GM12878 (cell line): ENCODE results near the gene DELE1. TPM values are rescaled to one million over a fixed set of nuclear protein-coding genes. Genes with fewer than 3 reads are reported as not detected.

Experiments
- ATAC-seq: fragments of 200-7000 bp; cut with Tn5 transposase; 3 replicates; pipeline ENCODE4 v1.9.1; 2020; ENCODE audit warnings: mild to moderate bottlenecking, moderate library complexity
- BruUV-seq: library from RNA; stranded (reverse); fragments of 400-500 nt; replicated peaks from 2 replicates; lab custom pipeline; 2021; lab: Mats Ljungman, UMichigan
- CTCF ChIA-PET: fragments of 300-600 bp; sonication (Branson Sonifier 250); formaldehyde crosslinking; extraction: SDS; loops from one replicate; lab custom pipeline; 2021; ENCODE audit warnings: inconsistent platforms; lab: Yijun Ruan, JAX
- POLR2A ChIA-PET: fragments of 350-600 bp; formaldehyde crosslinking; extraction: SDS; loops from one replicate; lab custom pipeline; 2021; ENCODE audit warnings: inconsistent platforms; lab: Charles Lee
- RAD21 ChIA-PET: fragments of 300-600 bp; sonication (Branson Sonifier 250); formaldehyde crosslinking; loops from one replicate; lab custom pipeline; 2023; ENCODE audit warnings: antibody characterized with exemption; ENCODE audit not compliant: unreplicated experiment; lab: Charles Lee
- SMC1A ChIA-PET: fragments of 300-600 bp; sonication (Branson Sonifier 250); formaldehyde crosslinking; loops from one replicate; lab custom pipeline; 2023; ENCODE audit not compliant: unreplicated experiment, uncharacterized antibody; lab: Charles Lee
- DNase-seq: peaks from one replicate; pipeline ENCODE4 v3.0.0-alpha.2; 2011; ENCODE audit warnings: low read depth, low spot score
- FAIRE-seq: peaks from 3 replicates; lab custom pipeline; 2011; peaks lifted over from hg19 to GRCh38; lab: Jason Lieb, UNC
- H2AFZ ChIP-seq: 2 replicates; pipeline ENCODE4 v1.6.0; 2011; ENCODE audit warnings: low read depth, low read length, control low read depth; ENCODE audit not compliant: control insufficient read depth
- H3K27ac ChIP-seq: 2 replicates; pipeline ENCODE4 v1.5.1; 2011; ENCODE audit warnings: control low read depth; ENCODE audit not compliant: control insufficient read depth, insufficient read depth
- H3K27me3 ChIP-seq, 2 experiments: replicated peaks in 1 of 2; 2 replicates each; pipeline versions ENCODE4 v1.6.0 to v1.6.1; 2011; ENCODE audit warnings: low read length in 1 of 2; ENCODE audit not compliant: control insufficient read depth in 2 of 2, insufficient read depth in 2 of 2
- H3K36me3 ChIP-seq, 2 experiments: 2 replicates each; pipeline ENCODE4 v1.5.1; 2011; ENCODE audit warnings: low read length in 1 of 2; ENCODE audit not compliant: control insufficient read depth in 2 of 2, insufficient read depth in 2 of 2
- H3K4me1 ChIP-seq: 2 replicates; pipeline ENCODE4 v1.6.1; 2011; ENCODE audit warnings: mild to moderate bottlenecking, low read length, moderate library complexity, mixed read lengths; ENCODE audit not compliant: control insufficient read depth, insufficient read depth
- H3K4me2 ChIP-seq: 2 replicates; pipeline ENCODE4 v1.6.0; 2011; ENCODE audit warnings: control low read depth; ENCODE audit not compliant: control insufficient read depth, insufficient read depth
- H3K4me3 ChIP-seq: fragments of 200-600 bp; sonication (generic); 2 replicates; pipeline ENCODE4 v1.5.1; 2016
- H3K79me2 ChIP-seq: 2 replicates; pipeline ENCODE4 v1.6.0; 2011; ENCODE audit warnings: low read length; ENCODE audit not compliant: control insufficient read depth, insufficient read depth
- H3K9ac ChIP-seq: 2 replicates; pipeline ENCODE4 v1.8.0; 2011; ENCODE audit warnings: low read length, control low read depth, mixed read lengths; ENCODE audit not compliant: control insufficient read depth, insufficient read depth
- H3K9me3 ChIP-seq: replicated peaks from 3 replicates; pipeline ENCODE4 v1.5.1; 2011; ENCODE audit warnings: mild to moderate bottlenecking, low read length; ENCODE audit not compliant: control insufficient read depth, insufficient read depth
- H4K20me1 ChIP-seq: 2 replicates; pipeline ENCODE4 v1.6.0; 2011; ENCODE audit not compliant: control insufficient read depth, insufficient read depth
- CREB1 ChIP-seq: IDR thresholded peaks from 2 replicates; pipeline ENCODE4 v1.6.1; 2012; ENCODE audit warnings: low read depth, mild to moderate bottlenecking, inconsistent platforms
- GATAD2B ChIP-seq: fragments of 450-650 bp; conservative IDR thresholded peaks from 2 replicates; pipeline ENCODE4 v1.6.1; 2017; ENCODE audit warnings: low read depth, mild to moderate bottlenecking, moderate library complexity
- HCFC1 ChIP-seq: fragments of 150-350 bp; IDR thresholded peaks from 2 replicates; pipeline ENCODE4 v1.6.1; 2014; ENCODE audit warnings: low read length
- KDM1A ChIP-seq: fragments of 200-600 bp; sonication (generic); IDR thresholded peaks from 2 replicates; pipeline ENCODE4 v1.6.1; 2016; ENCODE audit warnings: borderline replicate concordance
- MEF2A ChIP-seq: IDR thresholded peaks from 2 replicates; pipeline ENCODE4 v1.6.1; 2011; ENCODE audit warnings: low read depth, mild to moderate bottlenecking, low read length, moderate library complexity; ENCODE audit not compliant: insufficient read depth
- POLR2A ChIP-seq: IDR thresholded peaks from 2 replicates; pipeline ENCODE4 v1.6.1; 2011; ENCODE audit warnings: low read depth, mild to moderate bottlenecking, low read length
- POLR2AphosphoS5 ChIP-seq: IDR thresholded peaks from 2 replicates; pipeline ENCODE4 v1.6.1; 2011; ENCODE audit warnings: mild to moderate bottlenecking, low read length, inconsistent platforms
- RELB ChIP-seq: fragments of 450-650 bp; IDR thresholded peaks from 2 replicates; pipeline ENCODE4 v1.6.1; 2017; ENCODE audit warnings: low read depth, mild to moderate bottlenecking, moderate library complexity
- REST ChIP-seq: IDR thresholded peaks from 2 replicates; pipeline ENCODE4 v1.6.1; 2012; ENCODE audit warnings: mild to moderate bottlenecking, low read depth, low read length
- SP1 ChIP-seq: IDR thresholded peaks from one replicate; pipeline ENCODE4 v1.6.1; 2011; ENCODE audit warnings: low read depth, low read length
- ZNF592 ChIP-seq: fragments of 450-650 bp; IDR thresholded peaks from 2 replicates; pipeline ENCODE4 v1.6.1; 2017; ENCODE audit warnings: mild to moderate bottlenecking, moderate library complexity
- WGBS: methylation state at CpG from one replicate; pipeline ENCODE4 v1.1.6; 2016; ENCODE audit warnings: low lambda C conversion rate; ENCODE audit not compliant: insufficient replicate concordance, insufficient coverage; ENCODE audit errors: missing lambda C conversion rate; 5-methylcytosine and 5-hydroxymethylcytosine counted together
- in situ Hi-C: fragments of 300-500 bp; cut with MboI; formaldehyde crosslinking; loops from 9 replicates; pipeline ENCODE4 v1.14.3; 2018; ENCODE audit warnings: mixed read lengths
- intact Hi-C: fragments of 100-400 bp; cut with micrococcal nuclease; formaldehyde crosslinking; loops from one replicate; pipeline ENCODE4 v1.14.2; 2022; ENCODE audit not compliant: unreplicated experiment
- polyA plus RNA-seq, 11 experiments: library from polyadenylated mRNA; depleted of rRNA in 4 of 11; unstranded in 6 of 11; stranded (reverse) in 5 of 11; fragments of >200 nt; fragmentation: Nextera tagmentation in 4 of 11; fragmentation: Illumina TruSeq in 1 of 11; extraction: Ambion mirVana in 4 of 11; extraction: Trizol in 1 of 11; gene quantifications; 1 replicate in 1 of 11; 2 replicates in 10 of 11; pipeline versions ENCODE4 v1.2.1 to v1.2.3, GENCODE V29; 2011 to 2016; ENCODE audit warnings: inconsistent platforms in 2 of 11, missing spikeins in 2 of 11, low read depth in 1 of 11
- total RNA-seq, 4 experiments: library from RNA; depleted of rRNA in 3 of 4; stranded (reverse); fragments of >200 nt in 3 of 4; fragmentation: Illumina TruSeq in 1 of 4; extraction: Trizol in 1 of 4; gene quantifications; 2 replicates each; pipeline versions ENCODE4 v1.2.1 to v1.2.3, GENCODE V29; 2013 to 2021

DELE1 gene
- total and polyA plus RNA-seq, 10 of the 15 experiments (the other 5 are each of a cell fraction or from before 2014, with no cell fraction given): 18.9 to 71.4 (median 47.6) TPM

- TF ChIP-seq ZNF592 (no peak), CREB1 (no peak), POLR2AphosphoS5 (no peak), HCFC1 (no peak)
Measured at GRCh38 chr5:141986072-141986471, 62.4 kb downstream of the DELE1 start (continued).

- Histone ChIP-seq H2AFZ (no peak overlapping the region), H3K27ac (no peak overlapping the region), H3K36me3 (peaks cover 0 to 6% of the 10 kb centered on the region in 2 experiments; a peak in 2 of 4 replicates), H3K9ac (no peak overlapping the region), H3K79me2 (no peaks in the 10 kb centered on the region), H3K4me3 (no peak overlapping the region), H3K4me1 (no peaks in the 10 kb centered on the region), H3K9me3 (no peaks in the 10 kb centered on the region), H4K20me1 (no peaks in the 10 kb centered on the region), H3K27me3 (no peaks in the 10 kb centered on the region), H3K4me2 (no peak overlapping the region)
- intact Hi-C loops: no loop called here
- FAIRE-seq: no peak
- WGBS: 0% methylated on average over 1 of the region's 1 CpG
- DNase-seq: no peak
- ChIA-PET POLR2A (interaction anchor here (1.9 kb wide), 1 partner anchor 21 kb away, joined by 7 read pairs; the partner anchor contains the start of gene RNF14), RAD21 (interaction anchor here (0.5 to 3.7 kb wide), 10 partner anchors 10 to 325 kb away, joined by 3 to 25 read pairs (median 6); partner anchors contain the start of gene RNF14), CTCF (interaction anchor here (0.6 to 9.5 kb wide), 17 partner anchors 11 to 723 kb away, joined by 3 to 120 read pairs (median 4); partner anchors contain the start of genes DELE1, GNPDA1 and RNF14), SMC1A (interaction anchor here (0.6 to 7.0 kb wide), 13 partner anchors 13 to 884 kb away, joined by 3 to 67 read pairs (median 5); partner anchors contain the start of genes GNPDA1 and RNF14)
- no TSS peak for BruUV-seq
- in situ Hi-C loops: loop anchor here (5.0 kb wide), 1 partner anchor 153 kb away; no protein-coding TSS in a partner anchor
- ATAC-seq: no peak
- TF ChIP-seq REST (no peak), RELB (no peak), SP1 (no peak), MEF2A (no peak), POLR2A (no peak), KDM1A (no peak), GATAD2B (no peak)
Measured at GRCh38 chr5:141989720-141990119, 66.0 kb downstream of the DELE1 start.
